ENCODE data around the gene KRTAP4-1. TPM values are rescaled to one million over a fixed set of nuclear protein-coding genes. Genes with fewer than 3 reads are reported as not detected.
"Not testable (repeated sequence)": the region's sequence is repeated elsewhere in the genome, so short reads cannot be mapped to it uniquely, and the experiment has no call there.

KRTAP4-1 gene
- total RNA-seq, 1 experiment from 2014 or later, result not detected

GRCh38 chr17:41211845-41212466 is 27.2 kb upstream of the KRTAP4-1 start:
- H3K36me3 Mint-ChIP-seq (ENCODE audit: insufficient read depth, unreplicated experiment), result no peaks in the 10 kb centered on the region
- DNase-seq (ENCODE audit: unreplicated experiment), result peak; percentile 3
- BruUV-seq (replicated peaks), result no TSS peak
- H3K9me3 Mint-ChIP-seq (ENCODE audit: unreplicated experiment), result no peaks in the 10 kb centered on the region
- H3K27me3 Mint-ChIP-seq (ENCODE audit: insufficient read depth, unreplicated experiment), result peaks cover 56% of the 10 kb centered on the region
- H3K4me3 Mint-ChIP-seq (ENCODE audit: unreplicated experiment), result no peak overlapping the region
- TF ChIP-seq CTCF (IDR thresholded peaks at IDR 0.05; ENCODE audit: unreplicated experiment), result no peak
- ChIA-PET CTCF (interaction anchor here (0.6 to 1.1 kb wide), 2 partner anchors 23 to 33 kb away, joined by 3 to 5 read pairs; no protein-coding TSS in a partner anchor), POLR2A (interaction anchor here (0.6 to 1.0 kb wide), 3 partner anchors 24 to 125 kb away, joined by 3 to 4 read pairs (median 4); no protein-coding TSS in a partner anchor)
- no peaks in the 10 kb centered on the region for H3K4me1 Mint-ChIP-seq (ENCODE audit: insufficient read depth, unreplicated experiment)
- H3K27ac Mint-ChIP-seq (ENCODE audit: low read depth, unreplicated experiment), result no peak overlapping the region
- intact Hi-C loops (cut with micrococcal nuclease), result no loop called here

- no peak overlapping the region for H3K4me3 Mint-ChIP-seq (ENCODE audit: unreplicated experiment)
- H3K4me1 Mint-ChIP-seq (ENCODE audit: insufficient read depth, unreplicated experiment), result no peaks in the 10 kb centered on the region
- H3K36me3 Mint-ChIP-seq (ENCODE audit: insufficient read depth, unreplicated experiment), result no peaks in the 10 kb centered on the region
- ChIA-PET POLR2A (no interaction called here), CTCF (no interaction called here)
- BruUV-seq (replicated peaks), result no TSS peak
- no peak for TF ChIP-seq CTCF (IDR thresholded peaks at IDR 0.05; ENCODE audit: unreplicated experiment)
- no peak overlapping the region for H3K27ac Mint-ChIP-seq (ENCODE audit: low read depth, unreplicated experiment)
- no peak for DNase-seq (ENCODE audit: unreplicated experiment)
- H3K9me3 Mint-ChIP-seq (ENCODE audit: unreplicated experiment), result peaks cover 8% of the 10 kb centered on the region
- H3K27me3 Mint-ChIP-seq (ENCODE audit: insufficient read depth, unreplicated experiment), result peaks cover 39% of the 10 kb centered on the region
- intact Hi-C loops (cut with micrococcal nuclease), result no loop called here
These were observed 14.8 kb upstream of the KRTAP4-1 start for GRCh38 chr17:41199421-41200078.

GRCh38 chr17:41196068-41196467 is 11.4 kb upstream of the KRTAP4-1 start:
- POLR2A ChIA-PET, result no interaction called here
- BruUV-seq (replicated peaks), result no TSS peak
- Mint-ChIP-seq H3K4me3 (ENCODE audit: unreplicated experiment) (no peak overlapping the region), H3K27me3 (ENCODE audit: insufficient read depth, unreplicated experiment) (peaks cover 57% of the 10 kb centered on the region), H3K4me1 (ENCODE audit: insufficient read depth, unreplicated experiment) (no peaks in the 10 kb centered on the region), H3K36me3 (ENCODE audit: insufficient read depth, unreplicated experiment) (no peaks in the 10 kb centered on the region), H3K9me3 (ENCODE audit: unreplicated experiment) (peaks cover 8% of the 10 kb centered on the region), H3K27ac (ENCODE audit: low read depth, unreplicated experiment) (no peak overlapping the region)
- intact Hi-C loops (cut with micrococcal nuclease), result no loop called here
- CTCF ChIA-PET, result no interaction called here
- DNase-seq (ENCODE audit: unreplicated experiment), result no peak
- no peak for TF ChIP-seq CTCF (IDR thresholded peaks at IDR 0.05; ENCODE audit: unreplicated experiment)

GRCh38 chr17:41190328-41190727 is 5.6 kb upstream of the KRTAP4-1 start:
- H3K27me3 Mint-ChIP-seq (ENCODE audit: insufficient read depth, unreplicated experiment), result peaks cover 53% of the 10 kb centered on the region
- H3K27ac Mint-ChIP-seq (ENCODE audit: low read depth, unreplicated experiment), result no peak overlapping the region
- H3K36me3 Mint-ChIP-seq (ENCODE audit: insufficient read depth, unreplicated experiment), result no peaks in the 10 kb centered on the region
- DNase-seq (ENCODE audit: unreplicated experiment), result no peak
- TF ChIP-seq CTCF (IDR thresholded peaks at IDR 0.05; ENCODE audit: unreplicated experiment), result no peak
- H3K4me3 Mint-ChIP-seq (ENCODE audit: unreplicated experiment), result no peak overlapping the region
- BruUV-seq (replicated peaks), result no TSS peak
- CTCF ChIA-PET, result interaction anchor here (0.7 kb wide), 1 partner anchor 35 kb away, joined by 4 read pairs; no protein-coding TSS in a partner anchor
- POLR2A ChIA-PET, result interaction anchor here (0.6 to 0.8 kb wide), 2 partner anchors 351 to 642 kb away, joined by 3 read pairs; no protein-coding TSS in a partner anchor
- no peaks in the 10 kb centered on the region for H3K4me1 Mint-ChIP-seq (ENCODE audit: insufficient read depth, unreplicated experiment)
- intact Hi-C loops (cut with micrococcal nuclease), result no loop called here
- H3K9me3 Mint-ChIP-seq (ENCODE audit: unreplicated experiment), result no peaks in the 10 kb centered on the region

GRCh38 chr17:41189837-41190318 is 5.2 kb upstream of the KRTAP4-1 start, which contains the start of gene KRTAP9-1:
TSS of gene KRTAP9-1 (plus strand) at chr17:41189887. CDS start at chr17:41189887, 0 bp downstream.
- intact Hi-C loops (cut with micrococcal nuclease); H3K36me3 Mint-ChIP-seq (ENCODE audit: insufficient read depth, unreplicated experiment); H3K4me3 Mint-ChIP-seq (ENCODE audit: unreplicated experiment); CTCF ChIA-PET; DNase-seq (ENCODE audit: unreplicated experiment); H3K9me3 Mint-ChIP-seq (ENCODE audit: unreplicated experiment); H3K4me1 Mint-ChIP-seq (ENCODE audit: insufficient read depth, unreplicated experiment); BruUV-seq (replicated peaks); H3K27ac Mint-ChIP-seq (ENCODE audit: low read depth, unreplicated experiment): not testable (repeated sequence)
- H3K27me3 Mint-ChIP-seq (ENCODE audit: insufficient read depth, unreplicated experiment), result peaks cover 53% of the 10 kb centered on the region
- POLR2A ChIA-PET, result interaction anchor here (0.6 kb wide), 1 partner anchor 351 kb away, joined by 3 read pairs; no protein-coding TSS in a partner anchor

All from MCF 10A (cell line).